Peyer's patch (tissue), 4 donors: ENCODE data around the gene TRAPPC2L. TPM values are rescaled to one million over a fixed set of nuclear protein-coding genes. Genes with fewer than 3 reads are reported as not detected.

Experiments used
- DNase-seq, 3 donors: peaks; one replicate each; pipeline ENCODE4 v3.0.0-alpha.2; 2017 to 2019
- H3K27ac ChIP-seq, 4 donors: fragments of 200-600 bp; sonication (generic); one replicate each; pipeline ENCODE4 v1.5.1; 2016 to 2019
- H3K27me3 ChIP-seq, 2 donors: fragments of 200-600 bp; sonication (generic); one replicate each; pipeline ENCODE4 v1.5.1; 2019
- H3K36me3 ChIP-seq, 3 donors: fragments of 200-600 bp; sonication (generic); one replicate each; pipeline ENCODE4 v1.5.1; 2016 to 2019
- H3K4me1 ChIP-seq, 4 donors: fragments of 200-600 bp; sonication (generic); one replicate each; pipeline ENCODE4 v1.5.1; 2016 to 2019
- H3K4me3 ChIP-seq, 4 donors: fragments of 200-600 bp; sonication (generic); 1 replicate in 3 of 4; 2 replicates in 1 of 4; pipeline ENCODE4 v1.5.1; 2016 to 2019; ENCODE audit warnings: mild to moderate bottlenecking in 1 of 4
- H3K9me3 ChIP-seq, 4 donors: fragments of 200-600 bp; sonication (generic); one replicate each; pipeline ENCODE4 v1.5.1; 2016 to 2019; ENCODE audit warnings: mild to moderate bottlenecking in 1 of 4
- POLR2A ChIP-seq, 2 donors: fragments of 450-650 bp; IDR thresholded peaks; one replicate each; pipeline ENCODE4 v1.5.1; 2017; ENCODE audit warnings: antibody characterized with exemption in 2 of 2, mild to moderate bottlenecking in 2 of 2, moderate library complexity in 2 of 2
- total RNA-seq, 4 donors: library from RNA; depleted of rRNA; stranded (reverse); fragments of >200 nt; gene quantifications; one replicate each; pipeline ENCODE4 v1.1.0, GENCODE V29; 2016
- TF ChIP-seq, protein P1 (sequence below), 6 experiments: fragments of 450-650 bp in 4 of 6; fragments of 200-600 bp in 2 of 6; sonication (generic) in 1 of 6; IDR thresholded peaks; one replicate each; pipeline ENCODE4 v1.5.1; 2017 to 2019; ENCODE audit warnings: antibody characterized with exemption in 6 of 6, mild to moderate bottlenecking in 3 of 6, moderate library complexity in 1 of 6

The TRAPPC2L gene
- total RNA-seq, 4 donors from 2014 or later, result 20.4 to 47.9 (median 35.4) TPM

DNA sequence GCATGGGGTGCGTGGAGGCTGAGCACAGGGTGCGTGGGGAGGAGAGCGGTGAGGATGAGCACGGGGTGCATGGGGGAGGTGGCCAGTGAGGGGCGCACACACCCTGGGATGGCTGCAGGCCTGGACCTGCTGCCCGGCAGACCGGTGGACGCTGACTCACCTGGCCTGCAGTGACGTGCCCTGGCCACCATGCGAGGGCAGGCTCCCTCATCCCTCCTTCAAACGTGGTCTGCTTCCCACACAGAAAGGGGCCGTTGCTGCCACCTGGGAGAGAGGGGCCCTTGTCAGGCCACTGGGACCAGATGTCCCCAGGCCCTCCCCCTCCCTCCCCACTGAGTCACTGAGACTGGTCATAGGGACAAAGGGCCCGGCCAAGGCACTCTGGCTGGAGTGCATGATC lies 25.1 kb upstream of the TRAPPC2L start:
- peaks cover 0 to 3% (median 0%) of the 10 kb centered on the region in 4 donors for H3K4me1 ChIP-seq
- no peak overlapping the region for H3K4me3 ChIP-seq
- no peak overlapping the region for H3K27ac ChIP-seq
- DNase-seq, result no peak
- H3K9me3 ChIP-seq, result no peaks in the 10 kb centered on the region
- no peak for TF ChIP-seq POLR2A (IDR thresholded peaks at IDR 0.05)
- TF ChIP-seq, protein P1, sequence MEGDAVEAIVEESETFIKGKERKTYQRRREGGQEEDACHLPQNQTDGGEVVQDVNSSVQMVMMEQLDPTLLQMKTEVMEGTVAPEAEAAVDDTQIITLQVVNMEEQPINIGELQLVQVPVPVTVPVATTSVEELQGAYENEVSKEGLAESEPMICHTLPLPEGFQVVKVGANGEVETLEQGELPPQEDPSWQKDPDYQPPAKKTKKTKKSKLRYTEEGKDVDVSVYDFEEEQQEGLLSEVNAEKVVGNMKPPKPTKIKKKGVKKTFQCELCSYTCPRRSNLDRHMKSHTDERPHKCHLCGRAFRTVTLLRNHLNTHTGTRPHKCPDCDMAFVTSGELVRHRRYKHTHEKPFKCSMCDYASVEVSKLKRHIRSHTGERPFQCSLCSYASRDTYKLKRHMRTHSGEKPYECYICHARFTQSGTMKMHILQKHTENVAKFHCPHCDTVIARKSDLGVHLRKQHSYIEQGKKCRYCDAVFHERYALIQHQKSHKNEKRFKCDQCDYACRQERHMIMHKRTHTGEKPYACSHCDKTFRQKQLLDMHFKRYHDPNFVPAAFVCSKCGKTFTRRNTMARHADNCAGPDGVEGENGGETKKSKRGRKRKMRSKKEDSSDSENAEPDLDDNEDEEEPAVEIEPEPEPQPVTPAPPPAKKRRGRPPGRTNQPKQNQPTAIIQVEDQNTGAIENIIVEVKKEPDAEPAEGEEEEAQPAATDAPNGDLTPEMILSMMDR (IDR thresholded peaks at IDR 0.05), result no peak
- H3K36me3 ChIP-seq, result peaks cover 0 to 32% (median 0%) of the 10 kb centered on the region in 3 donors
- H3K27me3 ChIP-seq, result no peaks in the 10 kb centered on the region

- TF ChIP-seq, protein P1 (IDR thresholded peaks at IDR 0.05), result no peak
- no peak for TF ChIP-seq POLR2A (IDR thresholded peaks at IDR 0.05)
- no peaks in the 10 kb centered on the region for H3K27me3 ChIP-seq
- no peaks in the 10 kb centered on the region for H3K4me1 ChIP-seq
- no peaks in the 10 kb centered on the region for H3K9me3 ChIP-seq
- DNase-seq, result no peak
- no peak overlapping the region for H3K4me3 ChIP-seq
- peaks cover 0 to 24% (median 0%) of the 10 kb centered on the region in 3 donors for H3K36me3 ChIP-seq
- no peak overlapping the region for H3K27ac ChIP-seq
Measured at GRCh38 chr16:88833086-88833485, 23.8 kb upstream of the TRAPPC2L start.

DNA sequence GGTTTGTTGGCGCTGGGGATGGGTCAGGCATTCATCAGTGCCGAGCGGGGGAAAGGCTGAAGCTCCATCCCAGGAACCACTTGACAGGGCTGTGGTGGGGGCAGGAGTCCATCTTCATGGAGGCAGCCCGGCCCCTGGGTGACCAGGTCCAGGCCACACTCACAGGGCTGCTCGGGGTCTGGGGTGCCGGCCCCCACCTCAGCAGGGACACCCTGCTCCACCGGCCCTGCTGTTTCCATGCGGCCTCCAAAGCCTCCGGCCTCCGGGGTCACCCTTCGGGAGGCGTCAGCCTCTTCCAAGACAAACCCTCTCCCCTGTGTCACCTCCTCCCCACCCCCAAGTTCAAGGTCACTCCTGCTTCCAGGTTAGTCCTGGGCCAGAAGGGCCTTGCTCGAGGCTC lies 22.3 kb upstream of the TRAPPC2L start:
- no peaks in the 10 kb centered on the region for H3K9me3 ChIP-seq
- H3K36me3 ChIP-seq, result peaks cover 0 to 14% (median 0%) of the 10 kb centered on the region in 3 donors
- no peak for DNase-seq
- peak overlapping the region in 1 of 4 donors; percentile 24 for H3K4me3 ChIP-seq
- H3K27ac ChIP-seq, result peak overlapping the region in 2 of 4 donors; percentile 60 to 73
- no peaks in the 10 kb centered on the region for H3K4me1 ChIP-seq
- no peaks in the 10 kb centered on the region for H3K27me3 ChIP-seq
- TF ChIP-seq POLR2A (IDR thresholded peaks at IDR 0.05), result no peak
- TF ChIP-seq, protein P1 (IDR thresholded peaks at IDR 0.05), result no peak

- TF ChIP-seq, protein P1 (IDR thresholded peaks at IDR 0.05), result no peak
- no peak for TF ChIP-seq POLR2A (IDR thresholded peaks at IDR 0.05)
- Histone ChIP-seq H3K4me1 (no peaks in the 10 kb centered on the region), H3K4me3 (peak overlapping the region in 1 of 4 donors; percentile 24), H3K36me3 (peaks cover 0 to 20% (median 0%) of the 10 kb centered on the region in 3 donors), H3K27me3 (no peaks in the 10 kb centered on the region), H3K9me3 (no peaks in the 10 kb centered on the region), H3K27ac (peak overlapping the region in 3 of 4 donors; percentile 17 to 73 (median 60))
- DNase-seq, result peak in 1 of 3 donors; percentile 56
Measured at GRCh38 chr16:88835383-88835782, 21.5 kb upstream of the TRAPPC2L start.

GRCh38 chr16:88835818-88836217 lies 21.1 kb upstream of the TRAPPC2L start:
- H3K4me1 ChIP-seq, result no peaks in the 10 kb centered on the region
- H3K27me3 ChIP-seq, result no peaks in the 10 kb centered on the region
- peaks cover 0 to 24% (median 0%) of the 10 kb centered on the region in 3 donors for H3K36me3 ChIP-seq
- no peaks in the 10 kb centered on the region for H3K9me3 ChIP-seq
- H3K4me3 ChIP-seq, result no peak overlapping the region
- DNase-seq, result no peak
- H3K27ac ChIP-seq, result peak overlapping the region in 3 of 4 donors; percentile 17 to 63 (median 60)
- TF ChIP-seq POLR2A (IDR thresholded peaks at IDR 0.05), result no peak
- TF ChIP-seq, protein P1 (IDR thresholded peaks at IDR 0.05), result no peak

DNA sequence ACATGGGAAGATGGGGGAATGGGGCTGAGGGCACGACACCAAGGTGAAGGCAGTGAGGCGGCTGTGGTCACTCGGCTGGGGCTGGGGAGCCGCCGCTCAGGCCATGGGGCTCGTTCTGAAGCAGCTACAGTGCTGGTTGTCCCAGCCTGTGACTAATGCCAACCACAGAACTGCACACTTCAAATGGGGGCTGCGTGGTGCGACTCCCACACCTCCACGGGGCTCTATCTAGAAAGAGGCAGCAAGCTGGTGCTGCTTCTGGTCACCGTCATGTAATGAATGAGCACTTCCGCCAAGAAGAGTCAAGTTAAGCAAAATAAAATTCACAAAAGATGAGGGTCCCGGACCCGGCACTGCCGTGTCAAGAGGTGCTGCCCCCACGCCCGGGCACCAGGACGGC lies 20.1 kb upstream of the TRAPPC2L start:
- no peak for DNase-seq
- Histone ChIP-seq H3K27me3 (no peaks in the 10 kb centered on the region), H3K9me3 (no peaks in the 10 kb centered on the region), H3K4me1 (no peaks in the 10 kb centered on the region), H3K36me3 (peaks cover 0 to 29% (median 0%) of the 10 kb centered on the region in 3 donors), H3K4me3 (no peak overlapping the region), H3K27ac (no peak overlapping the region)
- no peak for TF ChIP-seq POLR2A (IDR thresholded peaks at IDR 0.05)
- TF ChIP-seq, protein P1 (IDR thresholded peaks at IDR 0.05), result no peak
